GM20000 (cell line): ENCODE results near the gene TMPRSS4.

ENCODE experiments used
- DNase-seq: peaks from one replicate; pipeline ENCODE4 v3.0.0; 2012; ENCODE audit warnings: low spot score
- TF ChIP-seq, protein P1 (sequence below): IDR thresholded peaks from 2 replicates; pipeline ENCODE4 v1.5.1; 2012; ENCODE audit warnings: mild to moderate bottlenecking, control low read depth; ENCODE audit errors: extremely low read depth, missing control alignments

TMPRSS4 gene

GRCh38 chr11:118146554-118146953 lies 69.7 kb downstream of the TMPRSS4 start:
- no peak for DNase-seq
- TF ChIP-seq, protein P1, sequence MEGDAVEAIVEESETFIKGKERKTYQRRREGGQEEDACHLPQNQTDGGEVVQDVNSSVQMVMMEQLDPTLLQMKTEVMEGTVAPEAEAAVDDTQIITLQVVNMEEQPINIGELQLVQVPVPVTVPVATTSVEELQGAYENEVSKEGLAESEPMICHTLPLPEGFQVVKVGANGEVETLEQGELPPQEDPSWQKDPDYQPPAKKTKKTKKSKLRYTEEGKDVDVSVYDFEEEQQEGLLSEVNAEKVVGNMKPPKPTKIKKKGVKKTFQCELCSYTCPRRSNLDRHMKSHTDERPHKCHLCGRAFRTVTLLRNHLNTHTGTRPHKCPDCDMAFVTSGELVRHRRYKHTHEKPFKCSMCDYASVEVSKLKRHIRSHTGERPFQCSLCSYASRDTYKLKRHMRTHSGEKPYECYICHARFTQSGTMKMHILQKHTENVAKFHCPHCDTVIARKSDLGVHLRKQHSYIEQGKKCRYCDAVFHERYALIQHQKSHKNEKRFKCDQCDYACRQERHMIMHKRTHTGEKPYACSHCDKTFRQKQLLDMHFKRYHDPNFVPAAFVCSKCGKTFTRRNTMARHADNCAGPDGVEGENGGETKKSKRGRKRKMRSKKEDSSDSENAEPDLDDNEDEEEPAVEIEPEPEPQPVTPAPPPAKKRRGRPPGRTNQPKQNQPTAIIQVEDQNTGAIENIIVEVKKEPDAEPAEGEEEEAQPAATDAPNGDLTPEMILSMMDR: no peak

GRCh38 chr11:118147502-118147901 lies 70.6 kb downstream of the TMPRSS4 start:
- no peak for DNase-seq
- TF ChIP-seq, protein P1: no peak

DNA sequence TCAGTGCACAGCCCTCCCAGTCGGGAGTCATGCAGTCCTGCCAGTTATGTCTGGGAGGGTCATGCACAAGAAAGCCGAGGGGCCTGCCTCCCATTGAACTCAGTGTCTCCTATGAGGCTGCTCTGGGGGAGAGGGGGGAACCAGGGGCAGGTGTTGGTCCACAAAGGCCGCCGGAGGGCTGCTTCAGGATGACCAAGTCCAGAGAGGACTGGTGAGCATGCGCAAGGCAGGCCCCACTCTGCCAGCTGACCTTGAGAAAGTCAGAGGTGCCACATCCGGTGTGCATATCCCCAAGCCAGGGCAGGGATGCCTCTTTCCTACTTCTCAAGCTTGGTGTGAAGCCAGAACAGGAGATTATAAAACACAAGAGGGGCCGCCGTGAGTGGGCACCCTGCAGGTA lies 71.4 kb downstream of the TMPRSS4 start:
- DNase-seq: no peak
- TF ChIP-seq, protein P1: no peak

- no peak for DNase-seq
- TF ChIP-seq, protein P1: no peak
Observed at GRCh38 chr11:118148856-118149255, 72.0 kb downstream of the TMPRSS4 start.

- DNase-seq: no peak
- TF ChIP-seq, protein P1: no peak
Observed at GRCh38 chr11:118149493-118149892, 72.6 kb downstream of the TMPRSS4 start.

- TF ChIP-seq, protein P1: no peak
- DNase-seq: no peak
Observed at GRCh38 chr11:118151431-118151830, 74.6 kb downstream of the TMPRSS4 start.

- TF ChIP-seq, protein P1: no peak
- no peak for DNase-seq
Observed at GRCh38 chr11:118152020-118152551, 75.2 kb downstream of the TMPRSS4 start.
